MM.1S (cell line): Measurements from ENCODE around the gene LRRC8D.

Experiments
- DNase-seq: peaks from one replicate; pipeline ENCODE4 v3.0.0-alpha.2; 2015
- H2AFZ ChIP-seq: fragments of 300-600 bp; sonication (generic); 2 replicates; pipeline ENCODE4 v1.6.0; 2016; ENCODE audit warnings: antibody characterized with exemption, low read length
- H3F3A ChIP-seq: fragments of 300-600 bp; sonication (generic); 2 replicates; pipeline ENCODE4 v1.6.1; 2016; ENCODE audit warnings: mild to moderate bottlenecking, antibody characterized with exemption, low read length, moderate library complexity, mixed read lengths; ENCODE audit not compliant: insufficient read depth
- H3K27ac ChIP-seq: fragments of 300-600 bp; sonication (generic); 2 replicates; pipeline ENCODE4 v1.5.1; 2016; ENCODE audit warnings: mild to moderate bottlenecking, low read length
- H3K27me3 ChIP-seq: fragments of 300-600 bp; sonication (generic); replicated peaks from 2 replicates; pipeline ENCODE4 v1.6.0; 2016; ENCODE audit warnings: low read length; ENCODE audit not compliant: insufficient read depth
- H3K36me3 ChIP-seq: fragments of 300-600 bp; sonication (generic); replicated peaks from 2 replicates; pipeline ENCODE4 v1.6.1; 2016; ENCODE audit warnings: mild to moderate bottlenecking, low read length, mixed read lengths; ENCODE audit not compliant: insufficient read depth
- H3K4me1 ChIP-seq: fragments of 300-600 bp; sonication (generic); 2 replicates; pipeline ENCODE4 v1.6.1; 2016; ENCODE audit warnings: low read length, mixed read lengths
- H3K4me2 ChIP-seq: fragments of 300-600 bp; sonication (generic); 2 replicates; pipeline ENCODE4 v1.6.0; 2016; ENCODE audit warnings: low read depth, low read length
- H3K4me3 ChIP-seq: fragments of 300-600 bp; sonication (generic); 2 replicates; pipeline ENCODE4 v1.5.1; 2016; ENCODE audit warnings: low read length, mixed read lengths
- H3K79me2 ChIP-seq: fragments of 300-600 bp; sonication (generic); 2 replicates; pipeline ENCODE4 v1.6.1; 2016; ENCODE audit warnings: mixed run types, low read length, mixed read lengths
- H3K9ac ChIP-seq: fragments of 300-600 bp; sonication (generic); 2 replicates; pipeline ENCODE4 v1.6.1; 2016; ENCODE audit warnings: low read length, mixed read lengths
- H3K9me2 ChIP-seq: fragments of 300-600 bp; sonication (generic); replicated peaks from 2 replicates; pipeline ENCODE4 v1.6.1; 2016; ENCODE audit warnings: mild to moderate bottlenecking, low read length, mixed read lengths; ENCODE audit not compliant: insufficient read depth
- H3K9me3 ChIP-seq: fragments of 300-600 bp; sonication (generic); replicated peaks from 2 replicates; pipeline ENCODE4 v1.6.1; 2016; ENCODE audit warnings: mild to moderate bottlenecking, low read length, mixed read lengths; ENCODE audit not compliant: insufficient read depth
- H4K20me1 ChIP-seq: fragments of 300-600 bp; sonication (generic); 2 replicates; pipeline ENCODE4 v1.6.1; 2016; ENCODE audit warnings: mild to moderate bottlenecking, low read length, moderate library complexity, mixed read lengths; ENCODE audit not compliant: insufficient read depth
- CTCF ChIP-seq: fragments of 300-600 bp; sonication (generic); IDR thresholded peaks from 2 replicates; pipeline ENCODE4 v1.5.1; 2016; ENCODE audit warnings: antibody characterized with exemption, low read length, mixed read lengths
- EZH2 ChIP-seq: fragments of 300-600 bp; sonication (generic); optimal IDR thresholded peaks from 2 replicates; pipeline ENCODE3; 2017; ENCODE audit warnings: low read depth, mild to moderate bottlenecking, antibody characterized with exemption, low read length, mixed read lengths
- EZH2phosphoT487 ChIP-seq: fragments of 300-600 bp; sonication (generic); IDR thresholded peaks from 2 replicates; pipeline ENCODE4 v1.6.1; 2018; ENCODE audit warnings: antibody characterized with exemption, low read length

The LRRC8D gene

DNA sequence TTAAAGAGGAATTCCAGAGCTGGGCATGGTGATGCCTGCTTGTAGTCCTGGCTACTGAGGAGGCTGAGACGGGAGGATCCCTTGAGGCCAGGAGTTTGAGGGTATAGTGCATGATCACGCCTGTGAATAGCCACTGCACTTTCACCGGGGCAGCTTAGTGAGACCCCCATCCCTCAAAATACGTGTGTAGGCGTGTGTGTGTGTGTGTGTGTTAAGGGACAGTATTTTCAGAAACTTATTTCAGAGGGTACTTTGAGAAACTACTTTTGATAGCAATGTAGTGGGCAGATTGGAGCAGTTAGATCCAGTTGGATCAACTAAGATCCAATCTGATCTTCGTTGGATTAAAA, 62.2 kb downstream of the LRRC8D start:
- Histone ChIP-seq H2AFZ (no peak overlapping the region), H3K9me2 (no peaks in the 10 kb centered on the region), H3F3A (no peaks in the 10 kb centered on the region), H3K4me2 (no peak overlapping the region), H3K4me1 (no peaks in the 10 kb centered on the region), H3K36me3 (no peaks in the 10 kb centered on the region), H3K27ac (no peak overlapping the region), H3K9me3 (no peaks in the 10 kb centered on the region), H4K20me1 (no peaks in the 10 kb centered on the region), H3K27me3 (no peaks in the 10 kb centered on the region), H3K4me3 (no peak overlapping the region), H3K79me2 (no peaks in the 10 kb centered on the region), H3K9ac (no peak overlapping the region)
- no peak for TF ChIP-seq CTCF
- no peak for TF ChIP-seq EZH2
- TF ChIP-seq EZH2phosphoT487: no peak
- DNase-seq: no peak

GRCh38 chr1:89884718-89885596, 64.1 kb downstream of the LRRC8D start:
- DNase-seq: no peak
- H3K4me1 ChIP-seq: no peaks in the 10 kb centered on the region
- no peaks in the 10 kb centered on the region for H3K36me3 ChIP-seq
- no peaks in the 10 kb centered on the region for H3K9me3 ChIP-seq
- no peaks in the 10 kb centered on the region for H4K20me1 ChIP-seq
- no peak overlapping the region for H3K4me3 ChIP-seq
- H3F3A ChIP-seq: no peaks in the 10 kb centered on the region
- no peaks in the 10 kb centered on the region for H3K27me3 ChIP-seq
- H2AFZ ChIP-seq: no peak overlapping the region
- H3K79me2 ChIP-seq: no peaks in the 10 kb centered on the region
- H3K4me2 ChIP-seq: no peak overlapping the region
- H3K9ac ChIP-seq: no peak overlapping the region
- H3K9me2 ChIP-seq: no peaks in the 10 kb centered on the region
- no peak overlapping the region for H3K27ac ChIP-seq
- TF ChIP-seq CTCF (no peak), EZH2 (no peak), EZH2phosphoT487 (no peak)

DNA sequence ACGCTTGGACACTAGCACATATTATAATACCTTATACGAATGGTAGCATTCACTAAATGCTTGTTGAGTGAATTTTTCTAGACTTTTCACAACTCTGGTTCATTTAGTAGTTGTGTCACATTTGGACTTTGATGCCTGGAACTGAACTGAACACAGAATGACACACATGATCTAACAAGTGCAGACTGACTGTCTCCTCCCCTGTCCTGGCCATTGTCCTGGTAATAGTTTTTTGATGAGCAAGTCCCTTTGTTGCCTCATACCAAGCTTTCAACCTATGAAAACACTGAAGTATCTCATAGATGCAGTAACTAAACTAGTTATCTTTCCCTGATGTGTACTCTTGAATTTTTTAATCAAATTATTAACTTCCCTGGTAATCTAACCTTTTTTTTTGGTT, 66.4 kb downstream of the LRRC8D start:
- no peaks in the 10 kb centered on the region for H3K79me2 ChIP-seq
- no peak for DNase-seq
- no peak overlapping the region for H3K4me2 ChIP-seq
- H4K20me1 ChIP-seq: no peaks in the 10 kb centered on the region
- H3K9ac ChIP-seq: no peak overlapping the region
- no peaks in the 10 kb centered on the region for H3K4me1 ChIP-seq
- no peak overlapping the region for H3K27ac ChIP-seq
- no peak overlapping the region for H2AFZ ChIP-seq
- H3K4me3 ChIP-seq: no peak overlapping the region
- no peaks in the 10 kb centered on the region for H3K9me3 ChIP-seq
- no peaks in the 10 kb centered on the region for H3K36me3 ChIP-seq
- no peaks in the 10 kb centered on the region for H3F3A ChIP-seq
- H3K9me2 ChIP-seq: no peaks in the 10 kb centered on the region
- TF ChIP-seq CTCF: no peak
- no peak for TF ChIP-seq EZH2phosphoT487
- no peaks in the 10 kb centered on the region for H3K27me3 ChIP-seq
